Dedifferentiated amniotic fluid mesenchymal stem cell (primary cell): ENCODE measurements around the gene RNF126.

ENCODE experiments used
- DNase-seq: peaks from one replicate; pipeline ENCODE4 v3.0.0-alpha.2; 2016; ENCODE audit errors: extremely low spot score

RNF126 gene

DNA sequence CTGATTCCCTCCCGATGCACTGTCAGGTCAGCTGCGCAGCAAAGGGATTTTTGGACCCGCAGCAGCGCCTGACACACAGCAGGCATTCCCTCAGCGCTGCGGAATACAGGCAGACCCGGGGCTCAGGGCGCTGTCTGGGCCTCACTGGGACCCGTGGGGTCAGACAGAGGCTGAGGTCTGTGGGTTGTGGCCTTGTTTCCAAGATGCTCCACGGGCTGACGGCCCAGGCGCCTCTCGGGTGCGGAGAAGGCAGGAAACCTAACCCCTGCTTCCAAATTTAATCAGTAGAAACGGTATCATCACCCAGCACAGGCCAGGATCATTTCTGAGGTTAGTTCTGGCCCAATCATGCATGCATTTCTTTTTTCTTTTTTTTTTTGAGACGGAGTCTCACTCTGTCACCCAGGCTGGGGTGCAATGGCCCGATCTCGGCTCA is 686 bp upstream of the RNF126 start:
- DNase-seq = no peak

DNA sequence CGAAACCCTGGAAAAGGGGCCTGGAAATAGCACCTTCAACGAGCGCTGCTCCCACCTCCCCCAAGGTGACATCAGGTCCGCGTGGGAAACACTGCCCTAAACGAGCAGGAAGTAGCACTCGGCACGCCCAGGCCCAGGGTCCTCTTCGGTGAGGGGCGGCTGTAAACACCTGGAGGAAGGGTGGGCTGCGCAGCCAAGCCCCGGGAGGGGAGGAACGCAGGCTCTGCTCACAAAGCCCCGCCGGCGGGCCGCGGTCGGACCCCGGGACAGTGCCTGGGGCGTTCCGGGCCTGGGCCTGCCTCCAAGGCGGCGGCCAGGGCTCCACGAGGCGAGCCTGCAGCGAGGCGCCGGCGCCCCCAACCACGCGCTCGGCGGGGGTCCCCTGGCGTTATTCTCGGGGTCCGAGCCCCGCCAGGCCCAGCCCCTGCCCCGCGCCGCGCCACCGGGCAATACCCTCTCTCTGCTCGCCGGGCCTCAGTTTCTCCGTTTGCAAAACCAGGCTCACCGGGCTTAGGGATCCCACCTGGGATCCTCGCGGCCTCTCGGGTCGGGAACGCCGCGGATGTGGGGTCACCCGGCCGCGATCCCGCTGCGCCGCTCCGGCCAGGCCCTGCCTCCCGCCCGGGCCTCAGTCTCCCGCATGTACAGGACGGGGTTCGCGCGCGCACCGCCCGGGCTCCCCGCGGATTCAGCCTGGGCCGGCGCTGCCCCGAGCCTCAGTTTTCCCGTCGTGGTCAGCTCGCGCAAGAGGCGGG is 630 bp downstream of the RNF126 start:
- no peak for DNase-seq

DNA sequence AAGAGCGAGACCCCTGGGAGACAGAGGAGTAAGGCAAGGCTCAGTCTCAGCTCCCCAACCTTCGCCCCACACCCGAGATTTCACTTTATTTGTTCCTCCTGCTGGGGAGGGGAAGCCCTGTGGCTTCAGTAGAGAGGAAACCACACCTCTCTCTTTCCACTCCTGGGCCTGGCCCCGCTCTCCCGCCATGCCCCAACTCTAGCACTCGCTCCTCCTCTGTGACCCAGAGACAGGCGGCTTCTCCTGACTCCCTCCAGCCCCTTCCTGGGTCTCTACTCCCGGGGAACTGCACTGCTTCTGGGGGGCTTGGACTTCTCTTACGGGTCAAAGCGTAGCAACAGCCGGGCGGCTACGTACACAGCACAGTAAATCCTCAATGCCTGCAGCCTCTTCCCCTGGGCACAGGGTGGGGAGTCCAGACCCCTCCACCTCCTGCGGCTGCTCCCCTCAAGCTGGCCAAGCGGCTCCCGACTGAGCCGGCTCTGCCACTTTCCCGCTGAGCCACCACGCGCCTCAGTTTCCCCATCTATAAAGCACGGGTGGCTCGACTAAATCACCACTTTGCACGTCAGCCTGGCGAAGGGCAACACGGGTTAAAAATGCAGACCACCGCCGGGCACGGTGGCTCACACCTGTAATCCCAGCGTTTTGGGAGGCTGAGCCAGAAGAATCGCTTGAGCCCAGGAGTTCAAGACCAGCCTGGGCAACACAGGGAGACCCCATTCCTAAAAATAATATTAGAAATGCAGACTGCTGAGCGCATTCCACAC is 1.4 kb downstream of the RNF126 start:
- no peak for DNase-seq

DNA sequence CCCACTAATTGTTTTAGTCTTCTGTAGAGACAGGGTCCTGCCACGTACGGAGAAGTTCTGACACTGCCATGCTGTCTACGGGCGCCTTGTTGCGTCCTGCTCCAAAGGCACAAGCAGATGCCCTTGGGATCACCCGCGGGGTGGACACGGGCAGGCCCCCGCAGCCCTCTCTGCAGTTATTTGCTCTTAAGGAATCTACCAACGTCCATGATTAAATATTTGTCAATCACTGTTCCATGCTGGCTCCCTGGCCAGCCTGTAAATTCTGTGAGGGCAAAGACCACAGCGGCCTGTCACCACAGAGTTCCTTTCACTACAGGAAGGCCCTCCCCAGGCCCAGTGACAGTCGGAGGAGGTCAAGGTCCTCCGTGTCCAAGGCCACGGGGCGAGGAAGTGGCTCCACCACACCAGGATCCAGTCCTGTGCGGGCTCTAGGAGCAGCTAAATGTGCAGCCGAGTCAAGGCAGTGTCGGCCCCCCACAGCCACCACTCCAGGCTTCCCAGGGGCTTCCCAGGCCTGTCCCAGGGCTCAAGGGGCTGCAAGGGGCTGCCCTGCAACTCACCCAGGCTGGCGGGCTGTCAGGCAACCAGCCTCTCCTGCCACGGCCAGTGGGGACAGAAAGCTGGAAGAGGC is 2.1 kb downstream of the RNF126 start:
- no peak for DNase-seq

DNA sequence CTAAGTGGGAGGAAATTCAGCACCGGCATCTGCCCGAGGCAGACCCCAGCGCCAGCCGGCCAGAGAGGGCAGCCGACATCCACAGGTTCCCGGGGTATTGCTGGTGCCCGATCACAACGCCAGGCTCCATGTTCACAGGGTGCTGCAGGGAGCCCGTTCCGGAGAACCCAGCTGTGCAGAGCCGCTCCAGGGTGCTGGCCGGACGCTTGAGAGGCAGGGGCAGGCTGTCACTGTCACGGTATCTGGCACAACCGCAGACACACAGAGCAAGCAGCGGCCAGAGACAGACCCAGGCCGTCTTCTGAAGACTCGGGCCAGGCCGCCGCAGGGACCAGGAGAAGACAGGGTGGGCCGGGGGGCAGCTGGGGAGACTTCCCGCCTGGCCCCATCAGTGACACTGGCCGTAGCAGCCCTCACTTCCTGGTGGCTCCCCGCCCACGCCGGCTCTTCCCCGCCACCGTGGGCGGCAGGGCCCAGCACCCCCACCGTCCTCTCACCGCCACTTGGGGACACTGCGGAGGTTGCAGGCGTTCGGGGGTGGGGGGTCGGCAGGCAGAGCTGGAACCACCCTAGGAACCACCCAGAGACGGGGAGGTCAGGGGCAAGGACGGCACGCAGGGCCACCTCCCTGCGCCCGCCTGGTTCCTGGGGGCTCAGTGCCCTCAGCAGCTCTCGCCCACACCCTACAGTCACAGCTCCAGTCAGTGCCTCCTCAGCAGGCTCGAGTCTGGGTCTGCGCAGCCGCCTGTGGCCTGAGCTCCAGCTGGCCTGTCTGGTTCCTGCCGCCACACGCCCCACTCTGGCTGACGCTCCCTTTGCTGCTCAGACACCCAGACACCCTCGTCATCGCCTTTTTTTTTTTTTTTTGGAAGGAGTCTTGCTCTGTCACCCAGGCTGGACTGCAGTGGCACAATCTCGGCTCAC is 3.8 kb downstream of the RNF126 start:
- no peak for DNase-seq

DNA sequence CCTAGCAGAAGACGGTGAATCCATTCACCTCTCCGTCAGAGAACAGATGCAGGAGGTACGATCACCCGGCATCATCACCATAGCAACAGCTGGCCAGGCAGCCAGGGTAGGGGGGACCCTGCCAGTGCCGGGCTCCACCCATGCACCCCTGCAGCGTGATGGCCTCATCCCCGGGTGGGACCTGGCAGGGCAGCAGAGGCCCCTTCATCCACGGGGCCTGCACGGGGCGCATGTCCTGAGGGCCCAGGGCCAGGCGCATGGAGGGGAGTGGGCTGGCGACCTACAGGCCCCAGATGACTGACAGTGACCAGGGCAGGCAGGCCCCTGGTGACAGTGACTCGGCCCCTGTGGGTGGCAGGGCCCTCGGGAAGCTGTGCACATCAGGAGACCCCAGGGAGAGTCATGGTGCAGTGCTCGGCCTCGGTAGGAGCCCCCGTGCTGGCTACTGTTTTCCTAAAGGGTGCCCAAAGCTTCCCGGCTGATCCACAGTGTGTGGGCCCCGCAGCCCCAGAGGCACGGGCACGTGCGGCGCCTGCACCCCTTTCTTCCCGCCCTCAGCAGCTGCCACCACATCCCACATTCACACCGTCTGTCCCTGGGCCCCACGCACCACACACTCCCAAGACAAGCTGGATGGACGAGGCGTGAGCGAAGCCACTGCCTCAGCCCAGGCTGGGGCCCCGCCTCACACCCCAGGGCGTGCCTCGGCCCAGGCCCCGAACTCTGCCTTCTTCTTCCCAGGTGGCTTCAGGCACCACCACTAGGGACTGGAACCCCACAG is 4.8 kb downstream of the RNF126 start:
- DNase-seq = no peak

DNA sequence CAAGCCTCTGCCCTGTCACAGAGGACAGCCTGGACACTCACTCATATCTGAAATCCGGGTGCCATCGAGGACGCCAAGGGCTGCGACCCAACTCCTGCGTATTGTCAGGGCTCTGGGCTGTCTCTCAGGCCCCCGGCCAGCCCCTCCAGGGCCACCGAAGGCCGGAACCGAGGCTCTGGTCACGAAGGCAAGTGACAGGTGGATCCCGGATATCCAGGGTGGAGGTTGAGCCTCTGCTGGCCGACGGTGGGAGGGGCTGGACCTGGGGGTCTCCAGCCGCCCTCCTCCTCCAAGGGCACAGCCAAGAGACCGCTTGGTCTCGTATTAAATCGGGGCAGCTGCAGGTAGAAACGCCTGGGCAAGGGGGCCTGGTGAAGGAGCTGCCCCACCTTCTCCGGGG is 5.4 kb downstream of the RNF126 start:
- DNase-seq = no peak

DNA sequence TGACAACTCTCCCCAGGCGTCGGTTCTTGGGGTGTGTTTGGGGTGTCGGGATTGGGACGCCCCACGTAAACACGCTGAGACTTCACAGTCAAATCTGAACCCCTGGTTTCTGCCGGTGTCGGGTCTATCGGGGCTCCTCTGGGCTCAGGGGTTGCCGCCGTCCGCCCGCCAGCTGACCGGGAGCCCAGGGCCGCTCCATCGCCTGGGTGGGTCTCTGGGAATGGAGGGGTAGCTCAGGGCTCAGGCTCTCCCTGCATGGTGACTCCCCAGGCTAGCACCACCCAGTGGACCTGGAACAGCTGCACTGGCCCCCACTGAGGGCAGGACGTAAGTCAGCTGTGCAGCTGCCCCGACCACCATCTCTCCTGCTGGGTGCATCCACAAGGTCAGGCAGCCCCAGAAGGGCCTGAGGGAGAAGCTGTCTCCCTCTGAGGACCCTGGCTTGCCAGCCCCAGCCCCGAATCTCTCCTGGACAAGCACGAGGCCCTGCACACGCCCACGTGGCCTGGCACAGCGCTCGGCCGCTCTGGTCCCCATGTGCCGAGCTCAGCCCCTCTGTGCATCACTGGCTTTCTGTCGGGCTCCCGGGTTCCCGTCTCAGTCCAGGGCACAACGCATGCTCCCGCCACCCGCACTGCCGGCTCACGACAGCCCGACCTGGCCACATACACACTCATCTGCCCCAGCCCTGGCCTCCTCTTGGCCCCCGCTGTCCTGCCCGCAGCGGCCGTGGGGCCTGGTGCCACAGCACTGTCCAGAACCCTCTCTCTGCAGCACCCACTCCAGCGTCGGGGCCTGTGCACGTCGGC is 6.1 kb downstream of the RNF126 start:
- DNase-seq = no peak

DNA sequence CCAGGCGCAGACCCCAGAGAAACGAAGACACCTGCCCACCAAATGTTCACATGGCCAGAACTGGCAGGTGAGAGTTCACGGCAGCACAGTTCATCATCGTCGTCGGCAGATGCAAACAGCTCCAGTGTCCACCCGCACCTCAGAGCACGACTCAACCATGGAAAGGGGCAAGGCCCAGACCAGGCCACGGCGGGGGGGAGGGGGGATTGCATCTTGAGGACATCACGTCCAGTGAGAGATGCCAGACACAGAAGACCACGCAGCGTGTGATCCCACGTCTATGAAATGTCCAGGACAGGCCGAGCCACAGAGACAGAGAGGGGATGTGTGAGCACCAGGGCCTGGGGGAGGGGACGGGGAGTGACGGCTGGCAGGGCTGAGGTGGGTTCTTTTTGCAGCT is 7.3 kb downstream of the RNF126 start:
- DNase-seq = no peak

DNA sequence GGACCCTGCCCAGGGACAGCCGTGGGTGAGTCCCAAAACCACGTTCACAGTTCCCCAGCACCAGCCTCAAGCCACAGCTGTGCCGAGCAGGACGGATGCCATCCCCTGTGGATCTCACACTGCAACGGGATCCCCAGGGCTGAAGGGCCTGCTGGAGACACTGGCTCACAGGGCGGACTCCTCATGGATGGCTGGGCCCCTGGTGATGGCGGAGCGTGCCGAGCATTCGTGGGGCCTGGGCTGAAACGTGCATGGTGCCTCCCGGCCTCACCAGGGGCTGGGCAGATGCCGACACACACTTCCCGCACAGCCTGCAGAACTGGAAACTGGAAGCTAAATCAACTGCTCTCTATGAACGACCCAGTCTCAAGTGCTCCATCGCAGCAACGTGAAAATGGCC is 9.6 kb downstream of the RNF126 start:
- no peak for DNase-seq

DNA sequence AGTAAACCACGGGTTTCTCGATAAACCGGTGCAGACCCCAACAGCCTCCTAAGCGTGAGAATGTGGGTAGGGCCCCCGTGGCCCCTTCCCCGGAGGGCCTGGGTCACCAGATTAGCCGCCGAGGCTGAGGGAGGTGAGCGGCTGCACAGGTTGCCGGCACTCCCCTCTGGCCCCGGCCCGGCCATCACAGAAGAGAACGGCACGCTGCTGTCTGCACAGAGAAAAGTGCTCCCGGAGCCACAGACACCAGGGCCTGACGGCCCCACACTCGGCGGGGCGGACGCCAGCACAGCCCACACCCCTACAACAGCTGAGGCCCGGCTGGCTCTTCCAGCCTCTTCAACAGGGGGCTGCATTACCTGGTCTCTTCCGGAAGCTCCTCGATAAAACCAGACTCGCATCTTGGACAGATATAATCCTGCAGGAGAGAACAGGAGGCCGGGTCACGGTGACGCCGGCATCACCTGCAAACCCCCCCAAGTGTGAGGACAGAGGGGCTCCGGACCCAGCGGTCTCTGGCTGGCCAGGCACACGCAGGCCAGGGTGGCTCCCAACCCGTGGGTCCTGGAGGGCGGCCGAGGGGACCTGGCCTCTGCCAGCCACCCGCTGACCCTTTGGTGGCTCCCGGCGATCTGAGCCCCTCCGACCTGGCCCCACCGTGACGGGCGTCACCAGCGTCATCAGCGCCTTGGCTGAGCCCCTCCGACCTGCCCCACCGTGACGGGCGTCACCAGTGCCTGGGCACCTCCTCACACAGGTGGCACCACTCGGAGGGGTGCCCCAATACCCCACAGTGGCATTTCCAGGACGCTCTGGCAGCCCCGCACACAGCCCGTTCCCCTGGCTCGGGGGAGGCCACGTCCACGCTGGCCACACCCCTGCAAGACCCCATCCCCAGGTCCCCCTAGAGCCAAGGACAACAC is 10.3 kb downstream of the RNF126 start:
- DNase-seq = no peak

DNA sequence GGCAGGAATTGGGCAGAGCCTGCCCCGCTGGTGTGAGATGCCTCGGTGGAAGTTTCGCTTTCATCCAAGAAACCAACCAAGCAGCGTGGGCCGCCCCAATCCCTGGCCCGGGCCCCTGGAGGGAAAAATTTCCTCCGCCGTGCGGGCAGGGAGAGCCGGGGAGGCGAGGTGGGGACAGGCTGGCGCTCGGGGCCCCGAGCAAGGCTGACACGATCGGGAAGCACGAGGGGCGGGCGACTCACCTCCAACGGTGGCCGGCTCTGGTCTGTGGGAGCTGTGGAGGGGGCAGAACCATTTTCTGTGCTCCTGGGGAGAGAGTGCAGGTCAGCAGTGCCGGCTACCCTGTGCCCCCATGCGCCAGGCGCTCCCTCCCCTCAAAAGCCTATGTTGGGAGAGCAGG is 11.0 kb downstream of the RNF126 start:
- no peak for DNase-seq

DNA sequence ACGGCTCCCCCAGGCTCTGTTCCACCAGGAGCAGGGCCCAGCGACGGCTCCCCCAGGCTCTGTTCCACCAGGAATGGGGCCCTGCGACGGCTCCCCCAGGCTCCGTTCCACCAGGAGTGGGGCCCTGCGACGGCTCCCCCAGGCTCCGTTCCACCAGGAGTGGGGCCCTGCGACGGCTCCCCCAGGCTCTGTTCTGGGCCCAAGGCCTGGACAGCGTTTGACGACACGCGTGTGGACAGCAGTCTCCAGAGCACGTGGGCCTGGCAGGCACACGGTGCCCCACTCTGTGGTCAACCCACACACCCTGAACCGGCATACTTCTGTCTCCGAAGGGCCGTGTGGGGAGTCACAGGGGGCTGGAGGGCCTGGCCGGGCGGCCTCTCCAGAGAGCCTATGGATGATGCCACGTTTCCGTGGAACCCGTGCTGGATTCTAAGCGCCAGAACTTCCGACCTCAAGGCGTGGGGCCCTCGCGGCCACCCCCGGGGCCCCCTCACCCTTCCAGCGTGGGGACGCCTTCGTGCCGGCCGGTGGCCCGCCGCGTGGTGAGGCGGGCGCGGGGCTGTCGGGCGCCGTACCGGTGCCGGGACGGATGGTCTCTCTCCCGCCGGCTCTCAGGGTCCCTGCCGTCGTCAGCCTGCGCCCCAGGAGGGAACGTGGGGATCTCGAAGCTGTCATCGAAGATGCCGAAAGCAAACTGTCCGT is 11.7 kb downstream of the RNF126 start:
- no peak for DNase-seq

DNA sequence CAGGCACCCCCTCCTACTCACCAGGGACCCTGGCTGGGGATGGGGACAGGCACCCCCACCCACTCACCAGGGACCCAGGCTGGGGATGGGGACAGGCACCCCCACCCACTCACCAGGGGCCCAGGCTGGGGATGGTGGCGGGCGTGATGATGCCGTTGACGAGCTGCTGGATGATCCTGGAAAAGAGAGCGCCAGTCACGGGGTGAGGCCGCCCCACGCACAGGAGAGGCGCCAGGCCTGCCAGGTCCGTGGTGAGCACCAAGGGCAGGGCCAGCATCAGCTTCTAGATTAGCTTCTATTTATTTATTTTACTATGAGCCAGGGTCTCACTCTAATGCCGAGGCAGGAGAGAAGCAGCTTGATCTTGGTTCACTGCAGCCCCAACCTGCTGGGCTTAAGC is 12.9 kb downstream of the RNF126 start:
- DNase-seq = no peak

DNA sequence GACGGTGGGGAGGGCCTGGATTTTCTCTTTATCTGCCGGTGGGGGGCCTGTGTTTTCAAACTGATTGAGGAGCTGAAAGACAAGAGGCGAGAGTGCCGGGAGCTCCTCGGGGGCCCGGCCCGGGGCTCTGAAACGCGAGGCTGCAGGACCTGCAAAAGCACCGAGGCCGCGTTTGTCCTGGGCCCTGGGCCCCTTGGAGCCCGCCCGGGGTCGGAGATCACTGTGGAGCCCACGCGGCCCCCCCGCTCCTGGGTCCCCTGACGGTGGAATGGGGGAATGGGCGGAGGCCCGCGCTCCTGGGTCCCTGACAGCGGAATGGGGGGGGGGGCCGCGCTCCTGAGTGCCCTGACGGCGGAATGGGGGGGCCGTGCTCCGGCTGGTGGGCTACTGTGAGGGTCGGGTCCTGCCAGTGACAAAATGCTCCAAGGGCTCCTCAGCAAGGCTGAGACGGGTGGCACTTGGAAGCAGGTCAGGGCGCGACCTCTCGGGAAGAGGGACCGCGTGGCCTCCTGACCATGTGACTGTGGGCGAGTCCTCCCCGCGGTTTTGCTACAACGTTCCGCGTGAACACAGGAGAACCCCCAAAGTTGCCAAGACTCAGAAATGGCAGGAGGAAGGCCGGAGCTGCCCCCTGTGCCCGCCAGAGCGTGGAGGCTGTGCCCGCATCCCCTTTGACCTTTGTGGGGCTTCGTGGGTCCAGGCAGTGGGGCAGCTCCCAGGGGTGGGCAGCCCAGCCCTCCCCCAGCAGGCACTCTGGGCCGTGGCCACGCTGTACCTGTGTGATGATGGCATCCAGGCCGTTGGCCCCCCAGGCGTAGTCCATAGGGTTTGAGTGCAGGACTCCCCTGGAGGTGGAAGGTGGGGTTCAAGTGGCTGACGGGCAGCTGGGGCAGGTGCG is 13.9 kb downstream of the RNF126 start:
- no peak for DNase-seq

DNA sequence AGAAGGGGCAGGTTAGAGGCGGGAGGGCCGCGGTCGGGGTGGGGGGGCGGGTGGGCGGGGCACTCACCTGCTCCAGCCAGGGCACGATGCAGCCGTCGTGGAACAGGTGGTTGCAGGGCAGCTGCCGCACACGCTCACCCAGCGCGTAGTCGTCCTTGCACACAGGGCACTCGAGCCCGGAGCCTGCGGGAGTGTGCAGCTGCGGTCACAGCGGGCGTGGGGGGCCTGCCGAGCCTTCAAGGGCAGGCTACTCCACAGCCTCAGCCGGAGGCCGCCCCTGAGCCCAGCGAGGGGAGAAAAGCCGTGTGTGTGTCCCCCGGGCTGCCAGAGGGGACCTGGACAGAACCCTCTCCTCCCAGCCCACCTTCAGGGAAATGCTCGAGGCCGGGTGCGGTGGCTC is 14.7 kb downstream of the RNF126 start:
- DNase-seq = no peak

DNA sequence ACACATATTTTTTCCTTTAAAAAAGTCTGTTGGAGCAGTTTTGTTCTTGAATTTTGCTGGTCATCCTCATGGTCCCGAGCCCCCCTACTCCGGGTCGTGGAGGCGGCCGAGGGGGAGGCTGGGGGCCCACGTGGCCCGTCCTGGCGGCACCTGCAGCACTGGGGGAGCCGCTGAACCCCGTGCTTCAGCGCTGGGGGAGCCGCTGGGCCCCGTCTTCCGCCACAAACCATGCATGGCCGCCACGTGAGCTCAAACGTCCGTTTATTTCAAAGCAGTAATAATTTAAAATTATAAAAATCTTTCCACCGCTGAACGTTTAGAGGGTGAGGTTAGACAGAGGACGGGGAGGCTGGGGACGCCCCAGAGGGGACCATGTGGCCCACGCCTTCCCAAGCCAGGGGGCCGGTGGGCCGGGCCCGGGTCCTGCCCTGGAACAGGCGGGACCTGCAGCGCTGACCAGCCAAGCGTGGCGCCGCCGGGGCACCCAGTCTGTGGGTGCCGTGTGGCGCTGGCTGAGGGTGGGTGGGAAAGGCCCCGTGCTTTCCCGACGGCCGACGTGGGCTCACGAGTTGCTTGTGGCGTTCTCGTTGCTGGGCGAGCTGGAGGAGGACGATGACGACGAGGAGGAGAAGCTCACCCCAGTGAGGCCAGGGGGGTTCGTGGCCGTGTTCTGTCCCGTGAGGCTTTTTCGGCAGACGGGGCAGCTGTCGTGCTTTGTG is 15.3 kb downstream of the RNF126 start:
- no peak for DNase-seq
